HG03575 (cell line): ENCODE measurements around the gene ANXA11.
A peak's percentile ranks its signal among the peaks of the same experiment; 100 is the strongest.
"Not testable (repeated sequence)": the region's sequence is repeated elsewhere in the genome, so short reads cannot be mapped to it uniquely, and the experiment has no call there.

Experiments
- ATAC-seq: cut with Tn5 transposase; IDR thresholded peaks from one replicate; pipeline ENCODE4 v1.9.1; 2021; ENCODE audit not compliant: unreplicated experiment, insufficient number of reproducible peaks, low FRiP score; ENCODE audit errors: extremely low read depth

The ANXA11 gene

DNA sequence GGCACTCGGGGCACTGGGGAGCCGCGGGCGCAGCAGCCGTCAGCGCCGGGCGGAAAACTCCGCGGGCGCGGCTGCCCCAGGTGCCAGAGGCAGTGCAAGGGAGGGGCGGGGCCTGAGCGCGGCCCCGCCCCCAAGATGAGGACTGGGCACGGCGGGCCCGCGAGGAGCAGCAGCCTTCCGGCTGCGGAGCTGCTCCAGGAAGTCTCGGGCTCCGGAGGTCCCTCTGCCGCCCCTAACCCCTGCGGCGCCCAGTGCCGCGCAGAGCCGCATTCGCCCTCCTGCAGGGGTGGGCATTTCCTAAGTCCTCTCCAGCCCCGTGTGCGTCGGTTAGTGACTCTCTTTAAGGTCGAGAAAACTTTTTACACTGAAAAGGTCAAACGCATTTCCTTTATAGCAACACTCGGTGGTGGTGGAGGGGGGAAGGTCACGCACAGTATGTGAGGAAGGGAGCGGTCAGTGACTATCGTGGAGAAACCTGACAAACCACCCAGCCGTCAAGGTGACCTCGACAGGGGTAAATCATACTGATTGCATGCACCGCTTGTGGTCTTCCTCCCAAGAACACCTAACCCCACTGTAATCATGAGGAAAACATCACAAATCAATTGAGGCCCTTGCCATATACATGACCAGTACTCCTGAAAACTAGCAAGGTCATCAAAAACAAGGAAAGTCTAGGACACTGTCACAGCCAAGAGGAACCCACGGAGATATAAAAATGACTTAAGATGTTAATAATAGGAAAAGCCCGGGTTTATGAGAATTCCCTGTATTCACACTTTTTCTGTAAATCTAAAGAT lies at the start of gene ANXA11:
Gene ANXA11 (minus strand): TSS at position 61 of the 800 bp plus-strand sequence. CDS start 32,676 bp downstream, outside the sequence.
- no peak for ATAC-seq

DNA sequence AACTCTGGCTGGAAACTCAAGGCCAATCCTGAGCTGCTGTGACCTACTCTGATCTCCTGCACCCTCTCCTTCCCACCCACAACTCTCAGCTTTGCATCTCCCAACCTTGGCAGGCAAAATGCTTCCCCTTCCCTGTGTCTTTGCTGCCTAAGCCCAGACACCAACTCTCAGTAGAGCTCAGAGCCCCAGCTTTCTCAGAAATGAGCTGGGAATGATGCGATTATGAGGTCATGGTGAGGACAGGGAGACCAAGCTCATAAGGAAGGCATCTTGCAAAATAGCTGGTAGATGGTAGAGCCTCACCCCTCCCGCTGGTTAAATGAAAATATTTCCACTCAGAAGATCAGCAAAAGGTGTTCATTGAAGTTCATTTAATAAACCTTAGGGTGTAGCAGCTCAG lies 49.4 kb upstream of the ANXA11 start:
- ATAC-seq = not testable (repeated sequence)

DNA sequence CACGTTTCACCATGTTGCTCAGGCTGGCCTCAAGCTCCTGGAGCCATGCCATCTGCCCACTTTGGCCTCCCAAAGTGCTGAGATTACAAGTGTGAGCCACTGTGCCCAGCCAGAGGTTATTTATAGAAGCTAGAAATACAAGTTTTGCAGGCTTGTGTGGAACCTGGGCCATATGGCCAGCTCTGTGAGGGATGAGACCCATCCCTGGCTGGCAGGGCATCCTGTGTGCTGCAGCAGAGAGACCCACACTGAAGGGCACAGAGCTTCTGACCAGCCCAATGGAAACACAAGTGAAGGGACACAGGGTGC lies 48.6 kb upstream of the ANXA11 start:
- not testable (repeated sequence) for ATAC-seq

DNA sequence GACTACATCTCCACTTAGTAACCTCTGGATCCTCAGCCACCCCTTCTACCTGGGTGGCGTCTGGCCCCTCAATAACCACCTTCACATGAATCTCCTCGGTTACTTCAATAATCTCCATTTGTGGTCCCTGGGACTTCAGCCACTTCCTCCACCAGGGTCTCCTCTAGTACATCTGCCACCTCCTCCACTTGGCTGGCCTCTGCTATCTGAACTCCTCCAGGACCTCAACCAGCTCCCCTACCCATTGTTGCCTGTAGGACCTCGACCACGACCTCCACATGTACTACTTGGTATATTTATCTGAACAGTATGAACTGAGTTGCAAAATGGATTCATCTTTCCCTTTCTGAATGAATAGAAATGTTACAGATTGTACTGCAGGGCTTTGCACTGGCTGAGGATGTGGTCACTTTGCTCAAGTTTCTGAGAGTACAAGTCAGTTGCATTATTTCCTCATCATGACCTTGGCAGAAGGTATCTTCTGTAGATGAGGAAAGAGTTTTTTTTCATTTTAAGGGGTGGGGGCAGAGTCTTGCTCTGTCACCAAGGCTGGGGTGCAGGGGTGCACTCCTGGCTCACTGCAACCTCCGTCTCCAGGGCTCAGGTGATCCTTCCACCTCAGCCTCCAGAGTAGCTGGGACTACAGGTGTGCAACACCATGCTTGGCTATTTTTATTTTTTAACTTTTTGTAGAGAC lies 48.1 kb upstream of the ANXA11 start:
- peak; percentile 63 for ATAC-seq

DNA sequence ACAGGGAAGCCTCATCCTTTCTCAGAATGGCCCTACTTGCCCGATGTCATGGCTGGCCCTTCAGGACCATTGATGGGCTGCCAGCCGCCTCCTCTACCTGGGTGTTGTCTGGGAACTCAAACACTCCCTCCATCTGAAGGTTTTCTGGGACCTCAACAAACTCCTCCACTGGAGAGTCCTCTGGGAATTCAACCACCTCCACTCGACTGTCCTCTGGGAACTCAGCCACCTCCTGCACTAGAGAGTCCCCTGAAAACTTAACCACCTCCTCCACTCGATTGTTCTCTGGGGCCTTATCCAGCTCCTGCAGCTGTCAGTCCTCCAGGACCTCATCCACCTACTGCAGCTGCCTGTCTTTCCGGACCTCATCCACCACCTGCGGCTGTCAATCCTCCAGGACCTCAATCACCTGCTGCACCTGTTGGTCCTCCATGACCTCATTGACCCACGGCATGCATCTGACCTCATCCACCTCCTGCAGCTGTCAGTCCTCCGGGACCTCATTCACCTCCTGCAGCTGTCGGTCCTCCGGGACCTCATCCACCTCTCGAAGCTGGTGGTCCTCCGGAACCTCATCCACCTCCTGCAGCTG lies 47.1 kb upstream of the ANXA11 start:
- no peak for ATAC-seq

DNA sequence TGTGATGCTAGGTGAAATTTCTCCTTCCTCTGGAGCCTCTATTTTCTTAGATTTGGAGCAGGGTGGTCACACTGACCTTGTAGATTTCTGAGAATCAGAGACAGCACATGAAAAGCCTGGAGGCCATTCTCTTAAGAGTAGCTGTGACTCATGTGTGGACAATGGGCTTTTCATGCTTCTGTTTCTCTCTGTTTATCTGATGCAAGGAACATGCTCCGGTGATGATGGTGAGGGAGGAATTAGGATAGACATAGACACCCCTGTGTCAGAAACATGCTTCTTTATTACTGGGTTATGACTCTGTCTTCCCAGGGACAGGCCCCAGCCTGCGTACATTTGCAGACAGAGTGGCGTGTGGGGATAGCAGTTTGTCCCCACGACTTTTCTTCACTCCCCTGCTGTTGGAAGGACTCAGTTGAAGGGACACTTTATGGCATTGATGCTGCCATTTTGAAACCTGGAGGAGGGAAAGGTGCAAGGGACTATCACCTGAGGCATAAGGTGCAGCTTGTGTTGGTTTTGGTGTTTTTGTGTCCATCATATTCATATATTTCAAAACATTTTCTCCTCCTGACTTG lies 46.5 kb upstream of the ANXA11 start:
- ATAC-seq = not testable (repeated sequence)

GRCh38 chr10:80250399-80250798 lies 45.1 kb upstream of the ANXA11 start:
- not testable (repeated sequence) for ATAC-seq

DNA sequence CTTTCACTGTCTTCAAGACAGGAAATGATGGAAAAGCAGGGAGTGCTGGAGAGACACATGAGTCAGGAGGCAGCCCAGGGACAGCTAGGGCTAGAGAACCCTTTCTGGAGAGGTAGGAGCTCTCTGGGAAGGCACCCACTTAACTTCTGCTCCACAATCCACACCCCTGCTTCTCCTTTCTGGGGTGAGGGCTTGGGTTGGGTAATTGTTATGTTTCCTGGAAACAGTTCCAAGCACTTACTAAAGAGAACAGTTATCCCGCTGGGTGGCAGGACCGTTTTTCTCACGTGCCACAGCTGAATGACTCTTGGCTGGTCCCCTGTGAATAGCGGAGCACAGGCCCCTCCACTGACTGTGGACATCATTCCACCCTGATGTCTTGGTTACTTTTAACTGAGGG lies 44.6 kb upstream of the ANXA11 start:
- ATAC-seq = not testable (repeated sequence)

DNA sequence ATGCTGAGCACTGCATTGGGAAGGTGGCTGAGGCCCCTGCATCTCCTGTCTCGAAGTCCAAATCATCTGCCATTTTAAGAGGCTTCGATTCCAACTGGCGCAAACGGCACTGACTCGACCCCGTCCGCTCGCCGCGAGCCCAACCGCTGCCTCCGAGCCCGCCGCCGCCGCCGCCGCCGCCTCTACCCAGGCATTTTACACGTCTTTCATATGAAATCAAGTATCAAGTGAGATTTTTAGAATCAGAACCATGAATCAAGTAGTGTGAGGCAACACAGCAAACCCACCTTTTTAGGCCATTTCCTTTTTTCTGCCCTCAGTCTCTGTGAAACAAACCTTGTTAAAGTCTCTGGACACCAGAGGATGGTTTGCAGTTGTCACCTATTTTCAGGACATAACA lies 42.3 kb upstream of the ANXA11 start:
- not testable (repeated sequence) for ATAC-seq

DNA sequence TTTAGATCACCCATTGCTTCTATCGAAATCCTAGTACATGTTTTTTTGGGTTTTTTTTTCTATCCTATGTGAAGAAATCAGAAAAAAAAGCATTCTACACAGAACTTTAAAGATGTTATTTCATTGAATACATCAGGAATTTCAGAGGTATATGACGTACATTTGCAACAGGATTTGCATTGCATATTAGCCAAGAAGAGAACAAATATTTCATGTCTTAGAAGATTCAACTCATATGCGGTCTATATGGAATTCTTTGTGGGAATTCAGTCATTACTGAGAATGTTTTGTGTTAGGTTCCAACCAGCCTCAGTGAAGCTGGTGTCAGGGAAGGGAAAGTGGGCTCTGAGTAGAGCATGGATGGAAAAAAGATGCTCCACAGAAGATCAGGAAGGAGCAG lies 39.0 kb upstream of the ANXA11 start:
- not testable (repeated sequence) for ATAC-seq

GRCh38 chr10:80242341-80242740 lies 37.0 kb upstream of the ANXA11 start:
- not testable (repeated sequence) for ATAC-seq

DNA sequence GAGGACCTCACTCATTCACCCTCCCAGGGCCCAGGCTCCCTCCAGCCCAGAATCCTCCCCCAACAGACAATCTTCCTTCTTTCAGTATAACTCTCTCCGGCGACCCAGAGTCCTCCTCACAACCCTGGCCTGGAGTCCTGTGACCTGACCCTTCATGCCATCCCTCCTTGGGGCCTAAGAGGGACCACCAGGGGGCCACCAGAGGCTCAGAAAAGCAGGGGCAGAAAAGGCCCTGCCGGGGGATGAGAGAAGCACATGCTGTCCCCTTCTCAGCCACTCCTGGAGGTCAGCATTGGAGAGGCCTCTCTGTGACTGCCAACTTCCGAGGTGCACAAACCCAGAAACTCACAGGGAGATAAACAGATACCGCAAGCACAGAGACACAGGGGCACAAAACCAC lies 31.1 kb upstream of the ANXA11 start:
- not testable (repeated sequence) for ATAC-seq

DNA sequence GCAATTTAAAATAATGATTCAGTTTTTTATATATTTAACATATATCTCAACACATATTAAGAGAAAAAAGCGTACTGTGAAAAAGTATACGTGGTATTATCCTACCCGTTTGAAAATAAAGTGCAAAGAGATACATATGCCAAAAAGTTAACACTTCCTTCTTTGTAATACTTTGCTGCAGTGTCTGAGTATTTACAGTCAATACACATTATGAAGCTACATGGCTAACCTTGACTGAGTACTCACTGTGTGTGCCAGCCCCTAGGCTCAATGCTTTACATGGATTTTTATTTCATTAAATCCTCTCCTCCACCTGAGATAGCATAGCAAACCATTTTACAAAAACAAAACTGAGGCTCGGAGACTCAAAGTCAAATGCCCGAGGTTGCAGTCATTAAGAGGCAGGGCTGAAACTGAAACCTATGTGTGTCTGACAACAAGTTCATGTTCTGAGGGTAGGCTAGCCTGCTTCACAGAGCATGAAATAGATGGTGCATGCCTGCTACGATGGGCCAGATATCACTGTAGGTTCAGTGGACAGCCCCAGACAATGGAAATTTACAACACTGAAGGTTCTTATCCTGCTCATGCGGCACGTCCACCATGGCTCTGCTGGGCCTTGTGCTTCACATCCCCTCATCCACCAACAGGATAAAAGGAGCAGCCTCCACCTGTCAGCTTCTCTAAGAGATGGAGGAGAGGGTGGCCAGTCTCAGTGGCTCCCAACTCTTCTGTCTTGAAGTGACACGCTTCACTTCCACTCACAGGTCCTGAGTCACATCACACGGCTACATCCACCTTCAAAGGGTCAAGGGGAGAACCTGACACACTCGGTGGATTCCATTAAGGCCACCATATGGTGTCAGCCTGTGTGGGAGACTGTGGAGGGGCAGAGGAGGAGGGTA lies 29.2 kb upstream of the ANXA11 start:
- peak; percentile 100 for ATAC-seq

GRCh38 chr10:80233871-80234270 lies 28.5 kb upstream of the ANXA11 start:
- not testable (repeated sequence) for ATAC-seq

DNA sequence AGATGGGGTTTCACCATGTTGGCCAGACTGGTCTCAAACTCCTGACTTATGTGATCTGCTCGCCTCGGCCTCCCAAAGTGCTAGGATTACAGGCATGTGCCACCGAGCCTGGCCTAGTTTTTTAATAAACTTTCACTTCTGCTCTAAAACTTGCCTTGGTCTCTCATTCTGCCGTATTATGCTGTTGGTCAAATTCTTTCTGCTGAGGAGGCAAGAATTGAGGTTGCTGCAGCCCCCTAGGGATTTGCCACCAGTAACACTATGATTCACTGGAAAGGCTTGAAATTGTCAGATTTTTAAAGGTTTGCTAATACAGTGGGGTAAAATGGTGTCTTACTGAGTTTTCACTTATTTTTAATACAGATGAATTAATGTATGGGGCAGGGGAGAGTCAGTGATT lies 21.4 kb upstream of the ANXA11 start:
- ATAC-seq = not testable (repeated sequence)

GRCh38 chr10:80223031-80223419 lies 17.7 kb upstream of the ANXA11 start:
- ATAC-seq = not testable (repeated sequence)

DNA sequence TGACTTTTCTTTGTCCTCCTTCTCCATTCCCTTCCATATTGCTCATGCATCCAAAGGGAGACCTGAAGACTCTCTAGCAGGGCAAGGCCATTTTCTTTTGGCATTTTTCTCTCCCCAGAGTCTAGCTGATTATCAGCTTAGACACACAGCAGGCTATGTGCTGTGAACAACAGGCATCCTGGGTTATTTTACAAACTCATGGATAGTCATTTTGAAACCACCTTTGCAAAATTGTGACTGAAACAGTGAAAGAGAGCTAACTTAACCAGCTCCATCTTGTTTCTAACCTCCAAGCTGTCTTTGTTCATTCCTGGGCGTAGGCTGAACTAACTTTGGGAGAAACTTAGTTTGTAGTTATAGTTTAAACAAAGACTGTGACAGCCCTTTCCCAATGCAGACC lies 13.5 kb upstream of the ANXA11 start:
- ATAC-seq = not testable (repeated sequence)

- not testable (repeated sequence) for ATAC-seq
These were observed 9.1 kb upstream of the ANXA11 start for GRCh38 chr10:80214368-80214982.
